GM21447 (cell line): ENCODE measurements around the gene CCDC78.

ENCODE experiments used
- ATAC-seq: cut with Tn5 transposase; IDR thresholded peaks from one replicate; pipeline ENCODE4 v1.9.1; 2021; ENCODE audit not compliant: unreplicated experiment

CCDC78 gene

DNA sequence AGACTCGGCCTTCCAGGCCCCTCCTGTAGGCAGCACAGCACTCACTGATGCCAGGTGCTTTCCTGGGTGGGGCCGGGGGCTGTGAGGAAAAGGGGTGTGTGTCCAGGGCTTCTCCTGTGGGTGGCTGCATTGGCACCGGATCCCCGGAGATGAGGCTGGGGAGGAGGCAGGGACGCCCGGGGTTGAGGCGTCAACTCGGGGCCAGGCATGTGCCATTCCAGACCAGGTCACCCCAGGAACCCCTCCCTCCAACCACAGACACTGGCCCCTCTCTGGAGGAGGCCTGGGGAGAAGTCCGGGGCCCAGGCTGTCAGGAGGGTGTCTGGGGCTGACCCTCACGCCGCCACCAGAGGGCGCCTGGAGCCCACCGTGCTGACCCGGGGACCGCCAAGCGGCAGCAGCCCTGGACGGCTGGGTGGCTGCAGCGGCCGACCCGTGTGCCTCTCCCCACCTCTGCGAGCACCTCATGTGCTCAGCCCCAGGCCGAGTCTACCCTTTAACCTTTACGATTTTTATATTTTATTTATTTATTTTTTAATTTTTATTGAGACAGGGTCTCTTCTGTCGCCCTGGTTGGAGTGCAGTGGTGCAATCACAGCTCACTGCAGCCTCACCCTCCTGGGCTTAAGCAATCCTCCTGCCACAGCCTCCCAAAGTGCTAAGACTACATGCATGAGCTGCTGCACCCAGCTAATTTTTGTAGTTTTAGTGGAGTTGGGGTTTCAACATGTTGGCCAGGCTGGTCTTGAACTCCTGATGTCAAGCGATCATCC lies 14.5 kb downstream of the CCDC78 start:
- no peak for ATAC-seq

DNA sequence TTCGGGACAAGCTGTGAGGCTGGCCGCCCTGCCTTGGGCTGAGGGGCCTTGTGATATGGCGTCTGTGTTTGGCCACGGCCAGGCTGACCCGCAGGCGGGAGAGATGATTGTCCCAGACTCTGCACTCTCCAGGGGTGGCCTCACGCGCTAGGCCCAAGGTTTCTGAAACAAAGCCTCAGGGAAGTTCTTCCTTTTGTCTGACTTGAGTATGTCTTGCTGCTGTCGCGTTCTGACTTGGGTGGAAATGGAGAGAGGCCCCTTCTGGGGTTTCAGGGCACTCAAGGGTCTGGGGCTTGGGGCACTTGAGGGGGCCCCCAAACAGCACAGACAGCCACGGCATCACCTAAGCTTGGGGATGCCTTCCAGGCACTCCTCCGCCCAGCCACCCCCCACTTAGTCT lies 15.2 kb downstream of the CCDC78 start:
- ATAC-seq = no peak

DNA sequence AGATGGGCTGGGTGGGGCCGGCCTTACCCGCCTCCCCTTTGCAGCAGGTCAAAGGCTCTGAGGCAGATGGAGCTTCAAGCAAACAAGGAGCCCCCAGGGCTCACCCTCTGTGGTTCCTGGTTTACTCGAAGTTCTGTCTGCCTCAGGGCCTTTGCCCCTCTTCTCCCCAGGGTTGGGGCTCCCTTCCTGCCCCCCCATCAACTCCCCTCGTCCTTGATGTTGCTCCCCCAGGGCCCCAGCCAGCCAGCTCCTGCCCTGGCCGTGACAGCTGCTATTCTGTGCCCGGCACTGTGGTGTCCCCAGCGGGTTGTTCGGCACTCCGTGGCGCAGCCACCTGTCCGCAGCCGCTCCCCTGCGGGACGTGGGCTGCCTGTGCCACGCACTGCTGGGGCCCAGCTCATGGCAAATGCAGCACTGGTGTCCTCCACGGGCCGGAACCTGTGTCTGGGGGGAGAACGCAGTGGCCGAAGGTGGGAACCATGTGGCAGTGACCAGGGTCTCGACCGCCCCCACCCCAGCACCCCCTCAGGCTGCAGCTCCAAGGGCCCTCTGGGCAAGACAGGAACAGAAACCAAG lies 15.7 kb downstream of the CCDC78 start:
- ATAC-seq = no peak

DNA sequence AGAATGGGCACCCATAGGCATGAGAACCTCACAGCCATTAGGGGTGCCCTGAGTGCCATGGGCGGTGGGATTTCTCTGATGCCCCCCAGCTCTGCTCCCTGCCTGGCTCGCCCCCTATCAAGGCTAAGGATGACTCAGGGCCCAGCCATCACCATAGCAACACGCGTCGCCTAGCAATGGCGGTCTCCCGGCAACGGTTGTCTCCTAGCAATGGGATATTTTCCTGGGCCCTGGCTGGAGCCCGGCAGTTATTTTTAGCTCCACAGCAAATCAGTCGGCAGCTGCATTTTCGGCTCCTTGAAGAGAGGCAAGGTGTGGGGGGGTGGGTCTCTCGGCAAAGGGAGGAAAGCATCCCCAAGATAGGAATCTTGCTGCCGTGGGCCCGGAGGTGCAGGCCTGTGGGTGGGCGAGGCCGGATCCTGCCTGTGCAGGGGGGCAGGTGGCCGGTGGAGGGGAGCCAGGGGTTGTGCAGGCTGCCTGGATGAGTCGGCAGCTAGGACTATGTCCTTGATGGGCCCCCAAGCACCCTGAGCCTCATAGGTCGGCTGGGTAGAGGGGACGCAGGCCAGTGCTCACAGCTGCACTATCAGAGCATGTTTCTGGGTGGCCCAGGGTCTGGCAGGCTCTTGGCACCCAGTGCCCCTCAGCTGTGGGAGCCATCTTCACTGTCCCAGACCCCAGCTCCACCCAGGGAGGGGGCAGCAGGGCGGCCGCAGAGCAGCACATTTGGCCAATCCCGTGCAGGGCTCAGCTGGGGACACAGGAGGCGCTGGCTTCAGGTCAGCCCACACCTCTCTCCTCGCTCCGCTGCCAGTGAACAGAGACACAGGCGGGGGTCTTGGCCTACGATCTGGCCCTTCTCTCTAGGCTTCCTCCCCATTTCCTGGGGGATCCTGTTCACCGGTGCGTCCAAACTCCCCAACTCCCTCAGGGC lies 16.4 kb downstream of the CCDC78 start:
- no peak for ATAC-seq

DNA sequence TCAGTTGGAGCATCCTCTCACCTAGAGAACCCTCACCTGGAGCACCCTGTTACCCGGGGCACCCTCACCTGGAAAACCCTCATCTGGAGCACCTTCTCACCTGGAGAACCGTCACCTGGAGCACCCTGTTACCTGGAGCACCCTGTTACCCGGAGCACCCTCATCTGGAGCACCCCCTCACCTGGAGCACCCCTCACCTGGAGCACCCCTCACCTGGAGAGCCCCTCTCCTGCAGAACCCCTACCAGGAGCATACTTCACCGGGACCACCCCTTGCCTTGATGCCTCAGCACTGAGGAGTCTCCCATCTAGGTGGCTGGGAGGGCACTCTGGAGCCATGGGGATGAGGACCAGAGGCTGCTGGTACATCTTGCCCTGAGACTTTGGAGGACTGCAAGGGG lies 17.3 kb downstream of the CCDC78 start:
- ATAC-seq = no peak

DNA sequence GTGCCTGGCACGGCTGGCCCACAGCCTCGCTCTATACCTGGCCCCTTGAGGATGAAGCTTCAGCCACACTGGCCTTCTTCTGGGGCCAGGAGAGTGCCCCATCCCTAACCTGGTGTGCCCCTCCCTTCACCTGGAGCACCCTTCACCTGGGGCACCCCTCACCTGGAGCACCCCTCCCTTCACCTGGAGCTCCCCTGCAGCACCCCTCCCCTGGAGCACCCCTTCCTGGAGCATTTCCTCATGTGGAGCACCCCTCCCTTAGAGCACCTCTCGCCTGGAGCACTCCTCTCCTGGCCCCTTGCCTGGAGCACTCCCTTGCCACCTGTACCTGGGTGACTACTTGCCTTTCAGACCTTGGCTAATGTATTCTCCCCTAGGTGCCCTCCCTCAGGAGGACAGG lies 18.2 kb downstream of the CCDC78 start:
- ATAC-seq = no peak

DNA sequence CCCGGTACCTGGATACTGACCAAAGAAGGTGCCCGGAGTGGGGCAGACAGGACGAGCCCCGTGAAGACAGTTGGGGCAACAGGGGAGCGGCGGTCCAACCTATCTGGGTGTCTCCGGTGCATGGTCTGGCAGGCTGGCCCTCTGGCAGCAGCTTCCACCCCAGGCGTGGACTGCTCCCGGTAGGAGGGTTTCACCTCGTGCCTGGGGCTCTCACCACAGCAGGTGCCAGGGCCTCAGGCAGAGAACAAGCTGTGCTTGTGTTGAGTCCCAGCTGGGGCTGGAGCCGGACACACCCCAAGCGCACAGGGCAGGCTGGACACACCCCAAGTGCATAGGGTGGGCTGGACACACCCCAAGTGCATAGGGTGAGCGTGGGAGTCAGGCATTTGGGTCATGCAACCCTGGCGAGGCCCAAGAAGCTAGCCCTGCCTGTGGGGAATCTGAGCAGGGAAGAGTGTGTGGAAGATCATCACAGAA lies 19.1 kb downstream of the CCDC78 start:
- no peak for ATAC-seq

DNA sequence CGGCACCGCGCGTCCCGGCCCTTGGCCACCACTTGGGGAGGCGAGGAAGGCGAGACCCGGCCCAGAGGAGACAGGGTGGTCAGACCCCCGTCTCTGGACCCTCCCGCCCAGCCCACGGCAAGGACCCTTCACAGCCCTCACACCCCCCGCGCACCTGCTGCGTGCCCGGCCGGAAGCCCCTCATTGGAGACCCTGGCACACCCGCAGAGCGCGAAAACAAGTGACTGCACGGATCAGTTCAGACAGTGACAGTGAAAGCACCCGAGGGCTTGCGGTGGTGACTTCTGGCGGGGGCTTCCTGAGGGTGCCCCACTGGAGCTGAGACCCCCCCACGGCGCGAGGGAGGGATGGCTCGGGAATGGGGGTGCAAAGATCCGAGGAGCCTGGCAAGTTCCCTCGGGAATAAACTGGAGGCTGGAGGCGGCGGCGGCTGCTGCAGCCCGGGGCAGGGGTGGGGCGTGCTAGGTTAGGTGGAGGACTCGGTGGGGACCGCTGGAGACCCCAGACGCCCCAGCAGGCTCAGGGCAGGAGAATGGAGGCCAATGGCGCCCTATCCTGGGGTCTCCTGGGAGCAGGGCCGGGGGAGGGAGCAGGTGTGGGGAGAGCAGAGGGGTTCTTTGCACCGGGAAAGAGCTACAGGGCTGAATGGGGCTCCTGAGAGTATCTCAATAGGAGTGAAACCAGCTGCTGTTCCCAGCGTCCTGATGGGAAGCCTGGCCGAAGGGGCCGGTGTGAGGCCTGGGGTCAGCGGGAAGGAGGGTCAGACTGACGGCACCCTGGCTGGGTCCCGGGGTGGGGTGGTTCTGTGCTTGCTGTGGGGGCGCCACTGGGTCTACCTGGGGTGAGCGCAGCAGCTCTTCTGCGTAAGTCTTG lies 19.8 kb downstream of the CCDC78 start:
- ATAC-seq = no peak

DNA sequence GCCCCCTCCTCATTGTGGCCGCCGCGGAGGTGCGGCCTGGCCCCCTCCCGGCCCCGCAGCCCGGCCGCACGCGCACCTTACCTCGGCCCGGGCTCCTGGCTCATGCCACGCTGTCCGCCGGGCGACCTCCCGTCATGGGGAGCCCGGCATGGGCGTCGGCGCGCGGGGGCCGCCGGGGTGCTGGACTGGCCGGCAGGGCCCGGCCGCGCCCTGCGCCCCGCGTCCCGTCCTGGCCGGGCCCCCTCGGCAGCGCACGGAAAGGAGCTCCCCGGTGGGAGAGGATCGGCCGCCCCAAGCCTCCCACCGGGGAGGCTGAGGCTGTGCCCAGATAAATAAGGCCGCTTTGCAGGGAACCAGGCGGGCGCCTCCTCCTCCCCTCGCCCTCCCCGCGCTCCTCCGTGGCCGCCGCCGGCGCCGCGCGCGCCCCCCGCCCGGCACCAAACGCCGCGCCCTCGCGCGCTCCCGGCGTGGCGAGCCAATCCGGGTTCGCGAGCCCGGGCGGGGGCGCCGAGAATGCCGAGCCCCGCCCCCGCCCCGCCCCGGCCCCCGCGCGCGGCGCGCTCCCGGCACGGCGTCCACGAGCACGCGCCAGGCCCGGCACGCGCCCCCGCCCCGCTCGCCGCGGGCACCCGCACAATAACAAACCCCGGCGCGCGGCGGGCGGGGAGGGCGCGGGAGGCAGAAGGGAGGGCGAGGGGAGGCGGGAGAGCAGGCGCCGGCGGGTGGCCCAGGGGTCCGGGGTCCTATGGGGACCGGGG lies 20.6 kb downstream of the CCDC78 start, which contains the start of gene FBXL16:
Gene FBXL16, minus strand, starts transcription at position 371 of the 758 bp plus-strand sequence. CDS start 8,396 bp downstream, outside the sequence.
- no peak for ATAC-seq

DNA sequence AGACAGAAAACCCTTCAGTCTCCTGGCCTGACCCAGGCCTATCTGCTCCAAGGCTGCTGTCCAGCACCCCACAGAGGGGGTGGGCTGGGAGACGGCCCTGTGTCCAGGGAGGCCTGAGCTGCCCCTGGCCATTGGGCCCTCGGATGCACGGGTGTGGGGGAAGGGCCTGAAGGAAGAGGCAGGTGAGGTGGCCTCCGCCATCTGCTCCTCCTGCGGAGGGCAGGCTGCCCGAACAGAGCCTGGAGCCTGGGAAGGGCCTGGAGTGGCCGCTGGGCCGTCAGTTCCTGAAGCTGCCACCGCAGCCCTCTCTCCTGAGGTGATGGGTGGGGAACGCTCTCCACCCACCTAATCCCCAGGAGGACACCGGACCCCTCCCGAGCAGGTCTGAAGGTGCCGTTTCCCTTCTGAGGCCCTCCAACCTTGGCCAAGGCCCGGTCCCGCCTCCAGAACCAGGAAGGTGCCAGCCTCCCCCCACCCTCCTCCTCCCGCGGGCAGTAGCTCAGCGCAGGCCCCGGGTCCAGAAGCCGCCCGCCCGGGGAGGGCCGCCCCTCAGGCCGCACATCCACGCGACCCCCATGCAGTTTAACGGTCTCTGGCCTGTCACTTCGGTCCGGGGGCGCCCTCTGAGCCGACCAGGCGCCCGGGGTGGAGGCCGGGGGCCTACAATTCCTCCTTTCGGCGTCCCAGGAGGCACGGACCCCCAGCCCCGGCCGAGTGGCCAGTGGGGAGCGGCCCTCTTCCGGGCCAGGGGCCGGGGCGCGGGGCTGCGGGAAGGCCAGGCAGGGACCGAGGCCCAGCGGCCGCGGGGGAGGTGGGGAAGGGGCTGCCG lies 21.5 kb downstream of the CCDC78 start:
- no peak for ATAC-seq

DNA sequence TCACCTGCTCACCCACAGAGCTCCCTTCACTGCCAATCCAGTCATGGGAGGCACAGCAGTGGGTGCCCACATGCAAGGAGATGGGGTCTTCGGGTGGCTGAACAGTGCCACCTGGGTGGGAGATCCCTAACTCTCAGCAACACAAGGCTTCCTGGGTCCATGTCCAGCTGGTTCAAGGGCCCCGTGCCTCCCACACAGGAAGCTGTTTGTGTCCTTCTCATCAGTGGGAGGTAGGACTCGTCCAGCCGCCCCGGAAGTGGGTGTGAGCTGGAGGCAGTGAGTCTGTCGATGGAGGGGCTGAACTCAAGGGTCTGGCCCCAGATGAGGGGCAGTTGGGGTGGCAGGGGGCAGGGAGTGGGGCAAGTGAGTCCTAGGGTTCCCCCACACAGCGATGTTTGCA lies 22.2 kb downstream of the CCDC78 start:
- no peak for ATAC-seq

DNA sequence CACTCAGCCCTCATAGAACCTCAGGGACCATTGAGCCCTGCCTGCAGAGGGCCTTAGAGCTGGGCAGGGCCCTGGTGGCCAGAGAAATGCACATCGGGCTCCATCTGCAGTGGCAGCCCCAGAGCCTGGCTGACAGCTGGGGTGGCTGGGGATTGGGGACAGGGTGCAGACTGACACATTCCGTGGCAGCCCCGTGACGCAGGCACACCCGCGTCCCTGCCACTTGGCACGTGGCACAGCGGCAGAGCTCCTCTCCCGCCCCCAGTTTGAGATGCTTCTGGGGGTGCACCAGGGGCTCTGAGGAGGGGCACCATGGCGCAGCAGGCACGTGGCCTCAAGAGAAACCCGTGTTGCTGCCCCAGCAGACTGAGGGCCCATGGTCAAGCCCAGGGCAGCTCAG lies 22.8 kb downstream of the CCDC78 start:
- ATAC-seq = no peak

DNA sequence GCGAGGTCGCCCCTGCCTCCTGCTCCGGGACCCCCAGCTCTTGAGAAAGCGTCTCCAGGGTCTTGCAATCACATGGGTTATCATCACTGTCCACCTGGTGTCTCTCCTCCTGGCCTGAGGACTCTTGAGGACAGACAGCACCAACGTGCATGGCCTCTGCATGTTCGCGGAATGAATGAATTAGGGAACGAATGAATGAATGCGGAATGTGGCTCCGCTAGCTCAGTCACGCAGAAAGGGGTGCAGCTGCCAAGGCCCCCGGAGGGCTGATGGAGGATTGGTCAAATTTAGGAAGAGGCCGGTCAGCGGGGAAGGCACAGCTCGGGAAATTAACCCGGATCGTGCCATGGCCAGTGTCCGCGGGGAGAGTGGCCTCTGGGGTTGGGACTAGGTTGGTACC lies 23.9 kb downstream of the CCDC78 start:
- no peak for ATAC-seq

DNA sequence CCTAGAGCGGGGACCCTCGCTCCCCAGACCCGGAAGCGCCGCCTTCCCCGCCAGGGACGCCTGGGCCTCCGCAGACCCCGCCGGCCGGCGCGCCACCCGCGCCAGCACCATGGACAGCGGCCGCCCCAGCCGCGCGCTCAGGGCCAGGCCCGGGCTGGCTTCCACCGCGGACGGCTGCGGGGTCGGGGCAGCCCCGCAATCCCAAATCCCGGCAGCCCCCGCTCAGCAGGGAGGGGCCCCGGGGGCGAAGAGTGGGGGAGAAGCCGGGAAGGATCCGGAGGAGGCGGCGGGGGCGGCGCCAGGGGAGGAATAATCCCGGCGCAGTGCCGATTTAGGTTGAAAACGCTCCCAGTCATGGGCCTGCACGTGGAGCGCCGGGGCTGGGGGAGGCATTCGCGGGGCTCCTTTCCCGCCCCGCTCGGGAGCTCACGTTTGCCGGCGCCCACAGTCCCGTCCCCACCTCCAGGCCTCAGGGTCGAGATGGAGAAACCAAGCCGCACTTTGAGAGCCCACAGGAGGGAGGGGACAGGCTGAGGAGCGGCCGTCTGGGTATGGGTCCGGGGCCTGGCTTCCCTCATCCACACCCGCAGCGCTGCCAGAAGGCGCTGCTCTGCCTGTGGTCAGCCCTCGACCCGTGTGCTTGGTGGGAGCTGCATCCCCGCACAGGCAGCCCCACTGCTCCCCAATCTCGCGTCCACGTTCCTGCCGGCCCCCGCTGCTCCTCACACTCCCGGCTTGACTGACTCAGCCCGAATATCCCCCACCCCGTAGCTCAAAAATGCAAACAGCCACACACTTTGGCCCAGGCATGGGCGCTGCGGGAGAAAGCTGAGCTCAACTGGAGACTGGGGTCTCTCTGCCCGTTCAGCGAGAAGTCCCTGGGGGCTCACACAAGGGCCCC lies 25.3 kb downstream of the CCDC78 start:
- no peak for ATAC-seq

DNA sequence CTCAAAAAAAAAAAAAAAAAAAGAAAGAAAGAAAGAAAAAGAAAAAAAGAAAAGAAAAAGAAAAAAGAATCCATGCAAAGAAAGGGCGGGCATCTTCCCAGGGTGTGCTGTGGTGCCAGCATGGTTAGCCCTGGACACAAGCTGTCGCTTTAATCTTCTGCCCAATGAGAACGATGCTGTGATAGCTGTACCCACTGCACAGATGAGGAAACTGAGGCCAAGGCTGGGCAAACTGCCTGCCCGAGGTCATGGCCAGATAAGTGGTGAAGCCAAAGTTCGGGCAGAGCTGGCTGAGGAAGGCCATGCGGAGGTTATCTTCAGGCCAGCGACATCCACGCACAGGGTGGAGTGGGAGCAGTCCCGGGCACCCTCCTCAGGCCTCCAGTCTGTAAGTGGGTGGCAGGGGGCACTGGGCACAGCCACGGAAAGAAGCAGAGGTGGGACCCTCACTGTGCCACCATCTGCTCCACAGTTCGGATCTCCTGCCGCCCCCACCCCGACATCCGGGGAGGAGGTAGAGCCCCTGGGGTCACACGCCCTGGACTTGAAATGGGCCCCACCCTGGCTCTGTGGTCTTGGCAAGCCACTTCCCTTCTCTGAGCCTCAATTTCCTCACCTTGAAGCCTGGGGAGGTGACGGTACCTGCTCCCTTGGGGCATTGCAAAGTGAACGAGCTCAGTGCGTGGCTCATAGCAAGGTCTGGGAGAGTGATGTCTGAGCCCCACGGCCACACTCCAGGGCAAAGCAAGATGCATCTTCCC lies 27.2 kb downstream of the CCDC78 start:
- no peak for ATAC-seq

DNA sequence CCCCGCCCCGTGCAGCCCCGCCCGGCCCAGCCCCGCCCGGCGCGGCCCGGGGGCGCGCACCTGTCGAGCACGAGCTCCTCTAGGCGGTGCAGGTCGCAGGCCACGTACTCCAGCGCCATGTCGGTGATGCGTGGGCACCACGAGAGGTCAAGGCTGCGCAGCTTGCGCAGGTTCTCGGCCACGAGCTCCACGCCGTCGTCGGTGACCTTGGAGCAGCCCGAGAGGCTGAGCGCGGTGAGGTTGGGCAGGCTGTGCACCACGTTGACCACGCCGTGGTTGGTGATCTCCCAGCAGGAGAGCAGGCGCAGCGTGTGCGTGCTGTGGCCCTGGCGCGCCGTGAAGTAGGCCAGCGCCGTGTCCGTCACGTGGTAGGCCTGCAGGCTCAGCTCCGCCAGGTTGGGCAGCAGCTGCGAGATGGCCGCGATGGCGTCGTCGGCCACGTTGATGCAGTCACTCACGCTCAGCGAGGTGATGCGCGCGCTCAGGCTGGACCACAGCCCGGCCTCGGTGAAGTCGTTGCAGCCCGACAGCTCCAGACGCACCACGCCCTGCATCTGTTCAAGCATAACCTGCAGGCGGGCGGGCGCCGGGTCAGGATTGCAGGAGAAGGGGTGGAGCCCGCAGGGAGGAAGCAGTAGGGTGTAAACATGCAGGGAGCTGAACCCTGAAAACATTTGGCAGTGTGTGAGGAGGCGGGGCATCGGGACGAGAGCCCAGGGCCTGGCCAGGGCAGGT lies 30.7 kb downstream of the CCDC78 start:
- ATAC-seq = no peak
